Vagina (tissue), 2 donors: ENCODE measurements around the gene RBM17. TPM values are rescaled to one million over a fixed set of nuclear protein-coding genes. Genes with fewer than 3 reads are reported as not detected.
A peak's percentile ranks its signal among the peaks of the same experiment; 100 is the strongest.

Experiments used
- DNase-seq, 2 donors: peaks; one replicate each; pipeline ENCODE4 v3.0.0-alpha.2; 2017; ENCODE audit errors: extremely low spot score in 2 of 2
- H3K27ac ChIP-seq: fragments of 200-600 bp; sonication (generic); one replicate; pipeline ENCODE4 v1.5.1; 2019
- H3K27me3 ChIP-seq: fragments of 200-600 bp; sonication (generic); one replicate; pipeline ENCODE4 v1.5.1; 2019
- H3K36me3 ChIP-seq, 2 donors: fragments of 200-600 bp; sonication (generic); one replicate each; pipeline ENCODE4 v1.5.1; 2017 to 2019
- H3K4me1 ChIP-seq: fragments of 200-600 bp; sonication (generic); one replicate; pipeline ENCODE4 v1.5.1; 2019
- H3K4me3 ChIP-seq, 2 donors: fragments of 200-600 bp; sonication (generic); 1 replicate in 1 of 2; 2 replicates in 1 of 2; pipeline ENCODE4 v1.5.1; 2016 to 2019
- H3K9me3 ChIP-seq: fragments of 200-600 bp; sonication (generic); one replicate; pipeline ENCODE4 v1.5.1; 2019
- CTCF ChIP-seq, 3 experiments: fragments of 450-650 bp in 2 of 3; fragments of 200-600 bp in 1 of 3; sonication (generic) in 1 of 3; IDR thresholded peaks; one replicate each; pipeline ENCODE4 v1.5.1; 2017 to 2019; ENCODE audit warnings: antibody characterized with exemption in 3 of 3, mild to moderate bottlenecking in 2 of 3, moderate library complexity in 2 of 3
- POLR2A ChIP-seq, 2 donors: fragments of 450-650 bp; IDR thresholded peaks; one replicate each; pipeline ENCODE4 v1.6.1; 2017; ENCODE audit warnings: antibody characterized with exemption in 2 of 2, mild to moderate bottlenecking in 2 of 2, moderate library complexity in 2 of 2
- POLR2AphosphoS5 ChIP-seq, 2 donors: sonication (generic); formaldehyde crosslinking; IDR thresholded peaks; one replicate each; pipeline ENCODE4 v1.9.0; 2017; ENCODE audit warnings: antibody characterized with exemption in 2 of 2, mild to moderate bottlenecking in 2 of 2, low read depth in 1 of 2; ENCODE audit not compliant: insufficient read depth in 1 of 2
- intact Hi-C: fragments of 100-400 bp; cut with DNase I; formaldehyde crosslinking; loops from one replicate; pipeline ENCODE4 v1.15.1; 2023
- total RNA-seq: library from RNA; depleted of rRNA; stranded (reverse); fragments of >200 nt; gene quantifications from one replicate; pipeline ENCODE4 v1.2.3, GENCODE V29; 2016

The RBM17 gene
- total RNA-seq, 1 donor from 2014 or later, result 50.6 TPM

- TF ChIP-seq CTCF (IDR thresholded peaks at IDR 0.05) (no peak), POLR2A (IDR thresholded peaks at IDR 0.05) (no peak), POLR2AphosphoS5 (IDR thresholded peaks at IDR 0.05; ENCODE audit: insufficient read depth in 1 of 2, low read depth in 1 of 2) (no peak)
- Histone ChIP-seq H3K36me3 (no peaks in the 10 kb centered on the region), H3K27ac (no peak overlapping the region), H3K4me1 (peaks cover 8% of the 10 kb centered on the region), H3K27me3 (no peaks in the 10 kb centered on the region), H3K9me3 (no peaks in the 10 kb centered on the region), H3K4me3 (no peak overlapping the region)
- DNase-seq, result peak in 1 of 2 donors; percentile 40
- intact Hi-C loops, result no loop called here
Measured at GRCh38 chr10:6048281-6049030, 40.4 kb upstream of the RBM17 start.

- H3K4me3 ChIP-seq, result no peak overlapping the region
- DNase-seq, result peak in 1 of 2 donors; percentile 46
- no peaks in the 10 kb centered on the region for H3K27me3 ChIP-seq
- H3K9me3 ChIP-seq, result no peaks in the 10 kb centered on the region
- peaks cover 8% of the 10 kb centered on the region for H3K4me1 ChIP-seq
- TF ChIP-seq POLR2A (IDR thresholded peaks at IDR 0.05) (no peak), CTCF (IDR thresholded peaks at IDR 0.05) (no peak), POLR2AphosphoS5 (IDR thresholded peaks at IDR 0.05; ENCODE audit: insufficient read depth in 1 of 2, low read depth in 1 of 2) (no peak)
- no peak overlapping the region for H3K27ac ChIP-seq
- H3K36me3 ChIP-seq, result no peaks in the 10 kb centered on the region
- intact Hi-C loops, result no loop called here
Measured at GRCh38 chr10:6049031-6049400, 39.8 kb upstream of the RBM17 start.

- Histone ChIP-seq H3K27ac (peak overlapping the region; percentile 80), H3K27me3 (no peaks in the 10 kb centered on the region), H3K36me3 (no peaks in the 10 kb centered on the region), H3K4me1 (peaks cover 8% of the 10 kb centered on the region), H3K9me3 (no peaks in the 10 kb centered on the region), H3K4me3 (peak overlapping the region; percentile 40 to 48)
- TF ChIP-seq POLR2AphosphoS5 (IDR thresholded peaks at IDR 0.05; ENCODE audit: insufficient read depth in 1 of 2, low read depth in 1 of 2), result peak; percentile 32 to 68
- TF ChIP-seq POLR2A (IDR thresholded peaks at IDR 0.05), result no peak
- peak in 2 of 3 experiments; percentile 42 to 54 for TF ChIP-seq CTCF (IDR thresholded peaks at IDR 0.05)
- intact Hi-C loops, result no loop called here
- DNase-seq, result peak; percentile 74 to 92
Measured at GRCh38 chr10:6050801-6051445, 37.9 kb upstream of the RBM17 start.

GRCh38 chr10:6052247-6053221, 36.3 kb upstream of the RBM17 start:
- peak; percentile 55 to 69 for DNase-seq
- H3K4me3 ChIP-seq, result no peak overlapping the region
- H3K9me3 ChIP-seq, result no peaks in the 10 kb centered on the region
- intact Hi-C loops, result no loop called here
- H3K27ac ChIP-seq, result no peak overlapping the region
- TF ChIP-seq POLR2AphosphoS5 (IDR thresholded peaks at IDR 0.05; ENCODE audit: insufficient read depth in 1 of 2, low read depth in 1 of 2) (no peak), POLR2A (IDR thresholded peaks at IDR 0.05) (no peak), CTCF (IDR thresholded peaks at IDR 0.05) (no peak)
- no peaks in the 10 kb centered on the region for H3K27me3 ChIP-seq
- H3K36me3 ChIP-seq, result no peaks in the 10 kb centered on the region
- peaks cover 8% of the 10 kb centered on the region for H3K4me1 ChIP-seq
